Epithelial cell of esophagus (primary cell): Measurements from ENCODE around the gene ST6GAL1.

Source experiments
- DNase-seq: peaks from one replicate; pipeline ENCODE4 v3.0.0; 2010; ENCODE audit warnings: low read depth
- H3K4me3 ChIP-seq: 2 replicates; pipeline ENCODE4 v1.5.1; 2011; ENCODE audit warnings: mild to moderate bottlenecking, low read length, control low read depth
- TF ChIP-seq, protein P1 (sequence below): IDR thresholded peaks from 2 replicates; pipeline ENCODE4 v1.5.1; 2011; ENCODE audit warnings: low read depth, mild to moderate bottlenecking, low read length, control low read depth, inconsistent platforms; ENCODE audit not compliant: insufficient read depth; ENCODE audit errors: missing control alignments

The ST6GAL1 gene

DNA sequence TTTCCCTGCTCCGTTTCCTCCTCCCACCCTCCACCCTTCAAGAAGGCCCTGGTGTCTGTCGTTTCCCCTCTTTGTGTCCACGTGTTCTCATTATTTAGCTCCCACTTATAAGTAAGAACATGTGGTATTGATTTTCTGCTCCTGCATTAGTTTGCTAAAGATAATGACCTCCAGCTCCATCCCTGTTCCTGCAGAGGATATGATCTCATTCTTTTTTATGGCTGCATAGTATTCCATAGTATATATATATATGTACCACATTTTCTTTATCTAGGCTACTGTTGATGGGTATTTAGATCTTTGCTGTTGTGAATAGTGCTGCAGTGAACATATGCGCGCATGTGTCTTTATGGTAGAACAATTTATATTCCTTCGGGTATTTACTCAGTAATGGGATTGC lies 4.8 kb downstream of the ST6GAL1 start:
- DNase-seq: no peak
- TF ChIP-seq, protein P1, sequence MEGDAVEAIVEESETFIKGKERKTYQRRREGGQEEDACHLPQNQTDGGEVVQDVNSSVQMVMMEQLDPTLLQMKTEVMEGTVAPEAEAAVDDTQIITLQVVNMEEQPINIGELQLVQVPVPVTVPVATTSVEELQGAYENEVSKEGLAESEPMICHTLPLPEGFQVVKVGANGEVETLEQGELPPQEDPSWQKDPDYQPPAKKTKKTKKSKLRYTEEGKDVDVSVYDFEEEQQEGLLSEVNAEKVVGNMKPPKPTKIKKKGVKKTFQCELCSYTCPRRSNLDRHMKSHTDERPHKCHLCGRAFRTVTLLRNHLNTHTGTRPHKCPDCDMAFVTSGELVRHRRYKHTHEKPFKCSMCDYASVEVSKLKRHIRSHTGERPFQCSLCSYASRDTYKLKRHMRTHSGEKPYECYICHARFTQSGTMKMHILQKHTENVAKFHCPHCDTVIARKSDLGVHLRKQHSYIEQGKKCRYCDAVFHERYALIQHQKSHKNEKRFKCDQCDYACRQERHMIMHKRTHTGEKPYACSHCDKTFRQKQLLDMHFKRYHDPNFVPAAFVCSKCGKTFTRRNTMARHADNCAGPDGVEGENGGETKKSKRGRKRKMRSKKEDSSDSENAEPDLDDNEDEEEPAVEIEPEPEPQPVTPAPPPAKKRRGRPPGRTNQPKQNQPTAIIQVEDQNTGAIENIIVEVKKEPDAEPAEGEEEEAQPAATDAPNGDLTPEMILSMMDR: no peak
- no peak overlapping the region for H3K4me3 ChIP-seq

DNA sequence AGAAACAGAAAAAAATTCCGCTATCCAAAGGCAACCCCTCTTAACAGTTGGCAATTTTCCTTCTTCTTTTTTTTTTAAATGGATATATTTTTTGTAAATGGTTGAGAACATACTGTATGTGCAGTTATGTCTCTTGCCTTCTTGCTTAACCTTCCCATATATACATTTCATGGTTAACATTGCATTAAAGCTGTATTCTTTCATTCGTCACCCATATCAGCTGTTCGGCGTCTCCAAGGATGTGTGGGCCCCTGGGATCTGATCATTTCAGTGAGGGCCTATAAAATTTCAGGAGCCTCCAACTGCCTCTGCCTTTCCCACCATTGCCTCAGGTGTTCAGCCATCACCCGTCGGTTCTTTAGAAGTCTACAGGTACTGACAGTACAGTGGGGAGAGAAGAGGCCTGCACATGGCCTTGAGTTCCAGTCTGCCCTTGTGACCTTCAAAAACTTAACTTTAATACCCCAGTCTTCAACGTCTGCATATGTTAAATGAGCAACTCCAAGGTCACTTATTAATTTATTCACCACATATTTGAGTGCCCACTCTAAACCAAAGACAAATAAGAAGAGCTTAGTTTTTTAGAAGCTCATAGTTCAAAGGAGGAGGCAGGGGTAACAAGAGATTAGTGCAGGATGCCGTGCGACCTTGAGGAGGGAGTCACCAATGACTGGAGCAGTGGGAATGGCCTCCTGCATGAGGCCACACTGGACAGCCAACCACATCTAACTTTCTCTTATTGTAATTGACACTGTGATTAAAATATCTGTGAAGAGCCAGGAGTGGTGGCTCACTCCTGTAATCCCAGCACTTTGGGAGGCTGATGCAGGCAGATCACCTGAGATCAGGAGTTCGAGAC lies 6.9 kb downstream of the ST6GAL1 start:
- DNase-seq: no peak

GRCh38 chr3:186938716-186939115 lies 8.4 kb downstream of the ST6GAL1 start:
- DNase-seq: no peak
- TF ChIP-seq, protein P1: no peak
- H3K4me3 ChIP-seq: no peak overlapping the region

More for the DNA sequence above, 6.9 kb downstream of the ST6GAL1 start:
- TF ChIP-seq, protein P1: no peak
- no peak overlapping the region for H3K4me3 ChIP-seq

DNA sequence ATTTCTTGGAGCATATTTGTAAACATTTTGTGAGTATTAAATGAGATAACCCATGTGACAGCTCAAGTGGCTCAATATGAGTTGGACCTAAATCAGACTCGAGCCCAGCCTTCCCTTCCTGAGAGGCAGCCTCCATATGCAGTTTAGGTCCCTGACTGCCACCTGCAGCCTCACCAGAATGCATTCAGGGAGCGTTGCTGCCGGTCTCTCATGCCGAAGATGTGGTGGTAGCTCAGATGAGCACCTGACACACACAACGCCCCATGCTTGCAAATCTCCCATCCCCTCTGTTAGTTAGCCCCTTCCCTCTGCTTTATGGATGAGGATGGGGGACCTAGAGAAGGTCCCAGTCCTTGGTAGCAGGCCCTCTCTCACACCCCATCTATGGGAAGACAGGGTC lies 9.2 kb downstream of the ST6GAL1 start:
- TF ChIP-seq, protein P1: no peak
- DNase-seq: no peak
- no peak overlapping the region for H3K4me3 ChIP-seq

DNA sequence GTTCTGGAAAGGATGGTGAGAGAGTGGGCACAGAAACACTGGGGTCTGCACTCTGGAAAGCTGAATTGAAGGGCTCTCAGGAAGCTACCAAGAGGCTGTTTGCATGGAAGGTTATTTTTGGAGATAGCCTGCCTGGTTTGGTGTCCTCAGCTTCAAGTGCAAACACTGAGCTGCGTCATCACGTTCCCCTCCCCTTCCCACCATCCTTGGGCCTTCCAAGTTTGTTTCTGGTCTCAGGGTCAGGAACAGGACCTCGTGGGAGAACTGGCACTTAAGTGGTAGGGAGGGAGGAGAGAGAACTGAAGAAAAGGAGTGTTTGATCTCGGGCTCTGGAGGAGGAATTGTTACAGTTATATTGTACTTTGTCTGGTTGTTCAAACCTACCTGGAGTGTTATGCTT lies 10.6 kb downstream of the ST6GAL1 start:
- DNase-seq: no peak
- H3K4me3 ChIP-seq: no peak overlapping the region
- TF ChIP-seq, protein P1: no peak

- H3K4me3 ChIP-seq: no peak overlapping the region
- no peak for DNase-seq
- TF ChIP-seq, protein P1: no peak
Observed at GRCh38 chr3:186942168-186942567, 11.8 kb downstream of the ST6GAL1 start.
